Measurements from ENCODE around the gene TTLL4. TPM values are rescaled to one million over a fixed set of nuclear protein-coding genes. Genes with fewer than 3 reads are reported as not detected.

Gene TTLL4
- total RNA-seq, 2 donors from 2014 or later, result 96.5 to 99.0 TPM

DNA sequence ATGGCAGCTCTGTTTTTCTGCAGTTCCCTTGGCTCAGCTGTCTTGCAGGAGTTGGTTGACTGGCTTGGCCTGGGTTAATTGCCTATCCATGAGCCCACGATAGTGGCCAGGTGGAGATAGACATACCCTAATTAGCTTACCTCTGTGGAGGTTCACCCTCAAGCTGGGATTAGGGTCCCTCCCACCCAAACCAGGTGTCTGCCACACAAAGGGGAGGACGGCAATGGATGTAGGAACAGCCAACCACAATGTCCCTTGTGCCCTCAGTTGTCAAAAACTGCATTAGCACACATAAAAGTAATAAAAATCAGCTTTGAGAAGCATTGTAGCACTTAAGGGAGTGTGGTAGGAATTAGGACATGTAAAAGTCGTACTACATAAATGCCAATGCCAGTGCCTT, 75.5 kb downstream of the TTLL4 start:
- WGBS, 2 experiments (ENCODE audit: insufficient coverage in 1 of 2, insufficient read length in 1 of 2), result 80 to 98% methylated on average over 2 to 3 of the region's 3 CpGs

DNA sequence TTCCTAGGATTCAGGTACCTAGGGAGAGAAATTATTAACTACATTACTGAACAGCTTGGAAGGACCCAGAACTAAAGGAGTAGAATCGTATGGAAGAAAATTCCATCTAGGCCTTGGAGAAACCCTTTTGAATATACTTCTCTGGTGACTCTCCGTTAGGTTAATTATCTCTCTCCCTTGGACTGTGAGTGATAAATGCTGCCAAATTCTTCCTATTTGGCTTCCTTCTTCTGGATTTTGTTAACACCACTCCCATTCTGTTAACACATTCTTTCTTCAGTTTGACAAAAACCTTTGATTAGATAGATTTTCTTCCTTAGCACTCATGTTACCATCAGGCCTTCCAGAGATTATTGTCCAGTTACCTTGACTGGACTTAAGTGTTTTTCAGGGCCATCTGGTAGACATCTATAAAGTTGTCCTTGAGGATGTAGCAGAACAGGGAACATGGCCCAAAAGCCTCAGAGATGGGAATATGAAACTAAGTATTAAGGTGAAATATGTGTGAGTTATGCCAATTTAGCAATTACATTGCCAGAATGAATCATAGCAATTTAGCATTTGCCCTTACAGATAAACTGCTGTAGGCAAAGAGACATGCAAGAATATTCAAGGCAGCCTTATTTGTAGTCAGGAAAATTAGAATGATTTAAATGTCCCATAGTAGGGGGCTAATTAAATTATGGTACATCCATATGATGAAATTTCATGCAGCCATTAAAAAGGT, 78.1 kb downstream of the TTLL4 start:
- peaks cover 5% of the 10 kb centered on the region for H3K36me3 ChIP-seq (ENCODE audit: control insufficient read depth, insufficient read depth, low read length)
- H3K9ac ChIP-seq (ENCODE audit: extremely low read depth, low read length, poor library complexity, severe bottlenecking), result no peak overlapping the region
- Mint-ChIP-seq H3K27ac (no peak overlapping the region), H3K4me3 (no peak overlapping the region), H3K4me1 (peaks cover 36% of the 10 kb centered on the region), H3K9me3 (peaks cover 4% of the 10 kb centered on the region), H3K36me3 (ENCODE audit: low read depth) (peaks cover 11% of the 10 kb centered on the region), H3K27me3 (ENCODE audit: insufficient read depth) (peaks cover 2% of the 10 kb centered on the region)
- no peak for TF ChIP-seq CTCF (conservative IDR thresholded peaks at IDR 0.05)
- H3K9me3 ChIP-seq (ENCODE audit: control insufficient read depth, low read length), result peaks cover 13% of the 10 kb centered on the region
- H3K4me1 ChIP-seq (ENCODE audit: control insufficient read depth, insufficient read depth, low read length), result peaks cover 7% of the 10 kb centered on the region
- no peak for DNase-seq
- no peak overlapping the region for H3K27ac ChIP-seq (ENCODE audit: low read depth, low read length)
- 88 to 100% methylated on average over 2 of the region's 2 CpGs for WGBS, 2 experiments (ENCODE audit: insufficient coverage in 1 of 2, insufficient read length in 1 of 2)
- peak overlapping the region; percentile 3 for H3K4me3 ChIP-seq (ENCODE audit: low read length)
- no peaks in the 10 kb centered on the region for H3K27me3 ChIP-seq (ENCODE audit: control insufficient read depth, insufficient read depth, low read length, poor library complexity, severe bottlenecking)

More for the DNA sequence above, 75.5 kb downstream of the TTLL4 start:
- Histone ChIP-seq H3K4me3 (ENCODE audit: low read length) (peak overlapping the region; percentile 7), H3K36me3 (ENCODE audit: control insufficient read depth, insufficient read depth, low read length) (peaks cover 5% of the 10 kb centered on the region), H3K9ac (ENCODE audit: extremely low read depth, low read length, poor library complexity, severe bottlenecking) (no peak overlapping the region), H3K27ac (ENCODE audit: low read depth, low read length) (no peak overlapping the region), H3K9me3 (ENCODE audit: control insufficient read depth, low read length) (peaks cover 13% of the 10 kb centered on the region), H3K4me1 (ENCODE audit: control insufficient read depth, insufficient read depth, low read length) (peaks cover 7% of the 10 kb centered on the region), H3K27me3 (ENCODE audit: control insufficient read depth, insufficient read depth, low read length, poor library complexity, severe bottlenecking) (no peaks in the 10 kb centered on the region)
- H3K4me1 Mint-ChIP-seq, result peaks cover 50% of the 10 kb centered on the region
- H3K9me3 Mint-ChIP-seq, result peaks cover 4% of the 10 kb centered on the region
- H3K36me3 Mint-ChIP-seq (ENCODE audit: low read depth), result peaks cover 11% of the 10 kb centered on the region
- peaks cover 9% of the 10 kb centered on the region for H3K27me3 Mint-ChIP-seq (ENCODE audit: insufficient read depth)
- H3K27ac Mint-ChIP-seq, result no peak overlapping the region
- H3K4me3 Mint-ChIP-seq, result no peak overlapping the region
- no peak for DNase-seq
- TF ChIP-seq CTCF (conservative IDR thresholded peaks at IDR 0.05), result no peak

DNA sequence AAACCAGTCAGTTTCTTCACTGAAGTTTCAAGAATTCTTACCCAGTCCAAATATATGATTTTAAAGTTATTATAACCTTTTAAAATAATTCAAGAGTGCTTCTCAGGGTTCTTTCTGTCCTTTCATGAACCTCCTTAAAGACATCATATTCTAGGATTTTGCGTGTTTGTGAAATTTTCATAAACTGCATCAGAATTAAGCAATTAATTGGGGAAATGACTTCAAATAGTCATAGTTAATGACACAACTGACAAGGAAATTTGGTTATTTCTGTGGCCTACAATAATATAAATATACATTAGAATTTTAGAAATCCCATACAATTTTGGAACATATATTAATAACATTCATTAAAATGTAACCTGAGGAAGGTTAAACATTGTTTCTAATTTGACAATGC, 81.8 kb downstream of the TTLL4 start:
- no peak overlapping the region for H3K9ac ChIP-seq (ENCODE audit: extremely low read depth, low read length, poor library complexity, severe bottlenecking)
- peaks cover 7% of the 10 kb centered on the region for H3K9me3 ChIP-seq (ENCODE audit: control insufficient read depth, low read length)
- peaks cover 13% of the 10 kb centered on the region for H3K36me3 Mint-ChIP-seq (ENCODE audit: low read depth)
- H3K27me3 ChIP-seq (ENCODE audit: control insufficient read depth, insufficient read depth, low read length, poor library complexity, severe bottlenecking), result no peaks in the 10 kb centered on the region
- H3K4me3 ChIP-seq (ENCODE audit: low read length), result no peak overlapping the region
- H3K4me3 Mint-ChIP-seq, result no peak overlapping the region
- peaks cover 6% of the 10 kb centered on the region for H3K9me3 Mint-ChIP-seq
- no peak for TF ChIP-seq CTCF (conservative IDR thresholded peaks at IDR 0.05)
- no peak for DNase-seq
- H3K27ac ChIP-seq (ENCODE audit: low read depth, low read length), result no peak overlapping the region
- H3K4me1 Mint-ChIP-seq, result peaks cover 36% of the 10 kb centered on the region
- 100% methylated on average over 1 of the region's 1 CpG; no CpG with 5 or more reads in 1 of the 2 experiments for WGBS, 2 experiments (ENCODE audit: insufficient coverage in 1 of 2, insufficient read length in 1 of 2)
- H3K36me3 ChIP-seq (ENCODE audit: control insufficient read depth, insufficient read depth, low read length), result peaks cover 5% of the 10 kb centered on the region
- peaks cover 13% of the 10 kb centered on the region for H3K4me1 ChIP-seq (ENCODE audit: control insufficient read depth, insufficient read depth, low read length)
- H3K27ac Mint-ChIP-seq, result no peak overlapping the region
- no peaks in the 10 kb centered on the region for H3K27me3 Mint-ChIP-seq (ENCODE audit: insufficient read depth)

Data from endodermal cell (in vitro differentiated cells).